Esophagus muscularis mucosa (tissue), 4 donors: ENCODE results near the gene RBM19.

ENCODE experiments used
- CTCF ChIP-seq, 3 experiments: fragments of 200-600 bp in 2 of 3; fragments of 450-650 bp in 1 of 3; sonication (generic) in 2 of 3; IDR thresholded peaks; one replicate each; pipeline ENCODE4 v1.5.1; 2017 to 2019; ENCODE audit warnings: antibody characterized with exemption in 3 of 3, mild to moderate bottlenecking in 2 of 3, moderate library complexity in 1 of 3
- EP300 ChIP-seq: sonication (generic); formaldehyde crosslinking; IDR thresholded peaks from one replicate; pipeline ENCODE4 v1.6.1; 2017; ENCODE audit warnings: antibody characterized with exemption
- POLR2A ChIP-seq: fragments of 450-650 bp; IDR thresholded peaks from one replicate; pipeline ENCODE4 v1.6.1; 2017; ENCODE audit warnings: antibody characterized with exemption, moderate library complexity, mild to moderate bottlenecking, low read depth

GRCh38 chr12:113933201-113933786 lies 32.8 kb downstream of the RBM19 start:
- TF ChIP-seq CTCF (IDR thresholded peaks at IDR 0.05) (no peak), EP300 (no peak), POLR2A (no peak)
